GM18520 (cell line): Measurements from ENCODE around the gene DPP6.
A peak's percentile ranks its signal among the peaks of the same experiment; 100 is the strongest.

Experiments used
- ATAC-seq: cut with Tn5 transposase; IDR thresholded peaks from one replicate; pipeline ENCODE4 v1.9.1; 2021; ENCODE audit not compliant: unreplicated experiment

DPP6 gene

GRCh38 chr7:154898973-154899855 lies 847.0 kb downstream of the DPP6 start:
- no peak for ATAC-seq

DNA sequence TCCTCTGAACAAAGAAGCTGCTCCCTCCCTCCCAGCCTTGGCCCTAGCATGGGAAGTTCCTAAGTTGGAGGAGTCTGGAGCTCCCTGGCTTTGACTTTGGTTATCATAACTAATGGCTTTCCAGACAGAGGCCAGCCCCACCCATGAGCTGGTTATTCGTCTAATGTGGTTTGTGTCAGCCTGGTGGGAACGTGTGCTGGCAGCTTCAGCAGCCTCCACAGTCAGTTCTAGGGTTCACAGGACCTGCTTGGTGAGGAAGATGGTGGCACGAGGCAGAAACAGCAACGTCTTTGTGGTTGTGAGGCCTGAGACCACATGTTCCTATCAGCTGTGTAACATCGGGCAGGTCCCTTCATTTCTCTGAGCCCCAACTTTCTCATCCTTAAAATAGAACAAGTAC lies 847.7 kb downstream of the DPP6 start:
- ATAC-seq, result no peak

DNA sequence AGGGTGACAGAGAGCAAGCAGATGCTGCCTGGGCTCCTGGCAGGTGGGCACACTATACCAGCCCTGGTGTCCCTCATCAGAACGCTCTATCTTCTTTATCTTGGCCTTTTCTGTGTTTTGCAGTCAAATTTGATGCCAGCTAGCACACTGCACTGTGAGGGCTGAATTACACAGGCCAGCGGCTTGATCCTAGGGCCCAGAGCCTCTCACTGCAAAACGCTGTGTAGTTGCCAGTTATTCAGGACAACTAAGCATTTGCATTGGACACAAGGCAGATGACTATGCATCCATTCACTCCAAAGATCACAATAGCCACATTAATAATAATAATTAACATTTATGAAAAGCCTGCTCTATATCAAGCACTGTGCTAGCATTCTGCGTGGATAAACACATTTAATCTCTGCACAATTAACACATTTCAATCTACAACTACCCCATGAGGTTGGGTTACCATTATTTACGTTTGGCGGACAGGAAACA lies 850.4 kb downstream of the DPP6 start:
- no peak for ATAC-seq

DNA sequence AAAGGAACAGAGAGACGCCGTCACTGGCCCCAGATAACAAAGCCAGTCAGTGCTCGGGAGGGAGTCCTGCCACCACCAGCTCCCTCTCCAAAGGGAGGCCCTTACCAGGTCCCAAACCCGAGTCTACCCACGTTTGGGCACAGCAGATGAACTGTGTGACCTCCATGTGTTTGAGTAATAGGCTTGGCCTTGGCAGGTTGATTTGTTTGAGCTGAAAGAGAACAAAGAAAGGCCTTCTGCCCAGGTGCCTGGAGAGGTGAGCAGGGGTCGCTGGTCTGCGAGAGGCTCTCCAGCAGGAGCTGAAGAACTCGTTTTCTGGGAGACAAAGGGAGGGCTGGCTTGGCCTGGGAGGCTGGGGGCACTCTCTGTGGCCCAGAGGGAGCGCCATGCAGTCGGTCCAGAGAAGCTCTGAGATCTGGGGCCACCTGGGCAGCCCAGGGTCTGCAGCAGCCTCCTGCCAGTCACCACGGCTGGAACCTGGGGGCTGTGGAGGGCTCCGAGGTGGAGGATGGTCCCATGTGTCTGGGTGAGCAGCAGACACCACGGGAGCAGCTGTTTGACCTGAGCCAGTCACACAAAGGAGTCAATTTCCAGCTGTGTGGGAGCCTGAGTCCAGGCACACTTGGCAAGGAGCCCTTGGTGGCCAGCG lies 851.0 kb downstream of the DPP6 start:
- no peak for ATAC-seq

- no peak for ATAC-seq
These were observed 852.9 kb downstream of the DPP6 start for GRCh38 chr7:154905146-154905545.

DNA sequence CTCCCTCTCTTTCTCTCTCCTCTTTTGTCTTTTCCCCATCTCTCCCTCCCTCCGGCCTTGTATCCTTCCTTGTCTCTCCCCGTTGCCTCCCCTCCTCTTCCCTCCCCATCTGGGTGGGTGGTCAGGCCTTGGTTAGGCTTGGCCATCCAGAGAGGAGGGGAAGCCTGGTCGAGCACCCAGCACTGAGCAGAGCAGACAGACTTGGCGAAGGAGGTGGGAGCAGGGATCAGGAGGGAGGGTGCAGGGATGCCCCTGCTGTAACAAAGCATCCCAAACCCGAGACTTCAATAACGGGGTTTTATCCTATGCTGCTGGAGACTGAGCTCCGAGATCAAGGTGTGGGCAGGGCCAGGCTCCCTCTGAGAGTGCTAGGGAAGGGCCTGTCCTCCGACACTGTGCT lies 853.4 kb downstream of the DPP6 start:
- ATAC-seq, result no peak

- no peak for ATAC-seq
These were observed 854.0 kb downstream of the DPP6 start for GRCh38 chr7:154906201-154906600.

- ATAC-seq, result no peak
These were observed 854.6 kb downstream of the DPP6 start for GRCh38 chr7:154906736-154907355.

GRCh38 chr7:154907651-154908620 lies 855.7 kb downstream of the DPP6 start:
- ATAC-seq, result no peak

DNA sequence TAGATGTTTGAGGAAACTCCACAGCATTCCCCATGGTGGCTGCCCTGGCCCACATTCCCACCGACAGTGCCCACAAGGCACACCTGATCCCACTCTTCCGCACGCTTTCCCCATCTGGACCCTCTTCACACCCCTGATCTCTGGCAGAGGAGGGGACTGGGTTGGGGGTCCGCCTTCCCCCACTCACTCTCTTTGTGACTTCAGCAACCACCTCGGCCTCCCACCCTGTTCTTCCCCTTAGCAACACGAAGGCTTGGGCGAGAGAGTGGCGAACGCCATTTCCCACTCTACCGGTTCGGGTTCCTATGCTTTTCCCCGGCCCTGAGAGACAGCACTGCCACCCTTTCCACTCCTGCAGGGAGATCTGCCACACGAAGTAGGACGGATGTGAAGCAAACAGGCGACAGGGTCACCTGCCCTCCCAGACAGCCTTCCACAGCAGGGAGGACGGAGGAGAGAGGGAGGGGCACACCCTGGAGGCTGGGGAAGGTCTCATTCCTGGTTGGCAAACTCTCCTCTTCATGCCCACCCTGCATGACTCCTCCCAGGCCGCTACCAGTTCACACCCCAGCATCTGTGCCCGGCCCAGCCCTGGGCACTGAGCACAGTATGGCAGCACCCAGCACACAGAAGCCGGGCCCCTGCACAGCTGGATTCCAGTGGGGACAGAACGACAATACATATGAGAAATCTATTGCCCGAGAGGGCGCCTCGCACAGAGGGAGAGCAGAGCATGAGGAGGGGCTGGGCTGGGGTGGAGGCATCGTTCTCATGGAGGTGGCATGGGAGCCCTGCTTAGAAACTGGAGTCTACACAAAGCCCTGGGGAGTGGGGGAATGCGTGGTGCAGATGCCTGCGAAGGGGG lies 857.3 kb downstream of the DPP6 start:
- ATAC-seq, result no peak

GRCh38 chr7:154910125-154910524 lies 857.9 kb downstream of the DPP6 start:
- no peak for ATAC-seq

DNA sequence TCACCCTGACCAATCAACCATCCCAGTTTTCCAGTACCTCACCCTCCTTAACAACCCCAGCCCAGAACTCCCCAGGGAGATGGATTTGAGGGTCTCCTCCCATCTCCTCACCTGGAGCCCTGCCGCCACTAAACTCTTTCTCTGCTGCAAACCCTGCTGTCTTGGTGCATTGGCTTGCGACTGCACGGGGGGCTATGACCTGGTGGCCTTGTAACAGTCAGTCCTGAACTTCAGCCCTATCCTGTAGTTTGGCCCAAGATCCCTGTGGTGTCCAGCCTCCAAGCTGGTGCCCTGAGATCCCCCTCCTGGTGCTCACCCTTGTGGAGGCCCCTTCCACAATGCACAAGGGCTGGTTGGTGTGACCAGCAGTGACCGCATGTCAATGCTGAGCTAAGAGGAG lies 858.8 kb downstream of the DPP6 start:
- no peak for ATAC-seq

DNA sequence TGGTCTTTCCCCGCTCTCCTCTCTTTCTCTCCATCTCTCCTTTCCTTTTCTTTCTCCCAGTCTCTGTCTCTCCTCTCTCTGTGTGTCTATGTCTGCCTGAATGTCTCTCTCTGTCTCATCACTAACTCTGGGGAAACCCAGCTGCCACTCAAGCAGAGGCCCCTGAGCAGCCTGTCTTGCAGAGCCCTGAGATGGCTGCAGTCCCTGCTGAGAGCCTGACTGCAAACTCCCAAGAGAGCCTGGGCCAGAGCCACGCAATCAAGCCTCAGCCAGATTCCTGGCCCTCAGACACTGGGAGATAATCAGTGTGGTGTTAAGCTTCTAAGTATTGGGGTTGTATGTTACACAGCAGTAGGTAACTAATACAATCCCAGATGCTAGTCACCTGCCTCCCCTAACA lies 859.2 kb downstream of the DPP6 start:
- no peak for ATAC-seq

- no peak for ATAC-seq
These were observed 859.8 kb downstream of the DPP6 start for GRCh38 chr7:154911862-154912455.

GRCh38 chr7:154912871-154913637 lies 860.9 kb downstream of the DPP6 start:
- no peak for ATAC-seq

- peak; percentile 95 for ATAC-seq
These were observed 861.6 kb downstream of the DPP6 start for GRCh38 chr7:154913638-154914307.

GRCh38 chr7:154914308-154914995 lies 862.3 kb downstream of the DPP6 start:
- no peak for ATAC-seq

DNA sequence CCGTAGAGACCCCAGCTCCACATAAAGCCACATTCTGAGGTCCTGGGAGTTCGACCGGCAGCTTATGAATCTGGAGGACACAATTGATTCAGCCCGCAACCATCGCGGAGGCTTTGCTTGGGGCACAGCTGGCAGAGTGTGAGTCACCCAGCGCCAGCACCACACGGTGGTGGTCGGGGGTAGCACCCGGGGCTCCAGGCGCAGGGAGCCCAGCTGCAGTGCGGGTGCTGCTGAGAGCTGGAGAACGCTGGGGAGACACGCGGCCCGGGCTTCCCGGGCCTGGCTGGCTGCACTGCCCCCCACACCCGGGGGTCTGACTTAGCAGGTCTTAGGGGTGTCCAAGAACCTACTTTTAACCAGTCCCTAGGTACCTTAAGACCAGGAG lies 862.8 kb downstream of the DPP6 start:
- no peak for ATAC-seq
